Lower lobe of right lung (tissue), 2 donors: ENCODE results near the gene CHEK1. TPM values are rescaled to one million over a fixed set of nuclear protein-coding genes. Genes with fewer than 3 reads are reported as not detected.

Source experiments
- ATAC-seq, 2 donors: fragments of 200-7000 bp; cut with Tn5 transposase; one replicate each; pipeline ENCODE4 v1.9.1; 2020 to 2022; ENCODE audit warnings: mild to moderate bottlenecking in 2 of 2, moderate library complexity in 2 of 2
- DNase-seq: peaks from one replicate; pipeline ENCODE4 v3.0.0-alpha.2; 2020
- H3K27ac ChIP-seq: fragments of 200-600 bp; one replicate; pipeline ENCODE4 v1.8.0; 2022
- H3K27me3 ChIP-seq: fragments of 200-600 bp; one replicate; pipeline ENCODE4 v1.8.0; 2022; ENCODE audit warnings: low read depth
- H3K36me3 ChIP-seq: fragments of 200-600 bp; one replicate; pipeline ENCODE4 v1.8.0; 2022; ENCODE audit warnings: mild to moderate bottlenecking
- H3K4me1 ChIP-seq: fragments of 200-600 bp; one replicate; pipeline ENCODE4 v1.8.0; 2022
- H3K4me3 ChIP-seq: fragments of 200-600 bp; one replicate; pipeline ENCODE4 v1.8.0; 2022; ENCODE audit warnings: mild to moderate bottlenecking
- H3K9me3 ChIP-seq: fragments of 200-600 bp; one replicate; pipeline ENCODE4 v1.8.0; 2022
- CTCF ChIP-seq: fragments of 200-600 bp; IDR thresholded peaks from one replicate; pipeline ENCODE4 v1.8.0; 2022; ENCODE audit warnings: antibody characterized with exemption, mild to moderate bottlenecking
- intact Hi-C: fragments of 100-400 bp; cut with DNase I; formaldehyde crosslinking; loops from one replicate; pipeline ENCODE4 v1.11.0; 2022
- total RNA-seq: library from RNA; stranded (reverse); fragmentation: NEBNext Ultra II Directional; extraction: Animal tissue kit (Norgen Biotek cat#: 25700); gene quantifications from one replicate; pipeline ENCODE4 v1.2.1, GENCODE V29; 2021
- donor health status: DM: no; HTN: yes; CAD: no; lungs with severe emphysema.

The CHEK1 gene
- total RNA-seq, 1 donor from 2014 or later = 3.5 TPM

- Histone ChIP-seq H3K4me3 (no peak overlapping the region), H3K4me1 (no peaks in the 10 kb centered on the region), H3K36me3 (no peaks in the 10 kb centered on the region), H3K9me3 (no peaks in the 10 kb centered on the region), H3K27ac (no peak overlapping the region), H3K27me3 (no peaks in the 10 kb centered on the region)
- ATAC-seq (no peak), DNase-seq (no peak)
- no peak for TF ChIP-seq CTCF
- intact Hi-C loops = no loop called here
These were observed 54.9 kb downstream of the CHEK1 start for GRCh38 chr11:125679837-125680236.

- Histone ChIP-seq H3K27me3 (no peaks in the 10 kb centered on the region), H3K27ac (no peak within 1 kb of the TSS), H3K4me3 (no peak within 1 kb of the TSS), H3K4me1 (no peaks in the 10 kb centered on the region), H3K9me3 (no peaks in the 10 kb centered on the region), H3K36me3 (no peaks in the 10 kb centered on the region)
- intact Hi-C loops = no loop called here
- no peak for ATAC-seq
- no peak for TF ChIP-seq CTCF
- no peak for DNase-seq
These were observed 55.8 kb downstream of the CHEK1 start, which contains the start of gene ACRV1 for GRCh38 chr11:125680747-125681146. Gene ACRV1 (minus strand): TSS chr11:125680847. CDS start chr11:125680780, 67 bp downstream.

- H3K27me3 ChIP-seq = no peaks in the 10 kb centered on the region
- no peak for TF ChIP-seq CTCF
- H3K36me3 ChIP-seq = no peaks in the 10 kb centered on the region
- no peak overlapping the region for H3K4me3 ChIP-seq
- DNase-seq (no peak), ATAC-seq (no peak)
- intact Hi-C loops = no loop called here
- no peaks in the 10 kb centered on the region for H3K4me1 ChIP-seq
- no peak overlapping the region for H3K27ac ChIP-seq
- H3K9me3 ChIP-seq = no peaks in the 10 kb centered on the region
These were observed 60.3 kb downstream of the CHEK1 start for GRCh38 chr11:125685228-125685627.

- Histone ChIP-seq H3K27ac (no peak overlapping the region), H3K4me3 (no peak overlapping the region), H3K36me3 (no peaks in the 10 kb centered on the region), H3K9me3 (no peaks in the 10 kb centered on the region), H3K27me3 (no peaks in the 10 kb centered on the region), H3K4me1 (no peaks in the 10 kb centered on the region)
- intact Hi-C loops = no loop called here
- ATAC-seq (no peak), DNase-seq (no peak)
- TF ChIP-seq CTCF = no peak
These were observed 63.1 kb downstream of the CHEK1 start for GRCh38 chr11:125688066-125688465.

- intact Hi-C loops = no loop called here
- H3K27ac ChIP-seq = no peak overlapping the region
- TF ChIP-seq CTCF = no peak
- H3K27me3 ChIP-seq = no peaks in the 10 kb centered on the region
- no peaks in the 10 kb centered on the region for H3K4me1 ChIP-seq
- H3K36me3 ChIP-seq = no peaks in the 10 kb centered on the region
- ATAC-seq = no peak
- no peak for DNase-seq
- H3K4me3 ChIP-seq = no peak overlapping the region
- H3K9me3 ChIP-seq = no peaks in the 10 kb centered on the region
These were observed 63.7 kb downstream of the CHEK1 start for GRCh38 chr11:125688632-125689031.
